Suprapubic skin (tissue), 4 donors: ENCODE measurements around the gene SYTL1. TPM values are rescaled to one million over a fixed set of nuclear protein-coding genes. Genes with fewer than 3 reads are reported as not detected.

ENCODE experiments used
- DNase-seq, 2 donors: peaks; one replicate each; pipeline ENCODE4 v3.0.0-alpha.2; 2019; ENCODE audit warnings: low spot score in 2 of 2
- H3K27ac ChIP-seq: fragments of 200-600 bp; sonication (generic); one replicate; pipeline ENCODE4 v1.5.1; 2019
- H3K27me3 ChIP-seq: fragments of 200-600 bp; sonication (generic); one replicate; pipeline ENCODE4 v1.5.1; 2019
- H3K36me3 ChIP-seq: fragments of 200-600 bp; sonication (generic); one replicate; pipeline ENCODE4 v1.5.1; 2019
- H3K4me1 ChIP-seq: fragments of 200-600 bp; sonication (generic); one replicate; pipeline ENCODE4 v1.5.1; 2019
- H3K4me3 ChIP-seq: fragments of 200-600 bp; sonication (generic); one replicate; pipeline ENCODE4 v1.5.1; 2019; ENCODE audit warnings: mild to moderate bottlenecking
- H3K9me3 ChIP-seq: fragments of 200-600 bp; sonication (generic); one replicate; pipeline ENCODE4 v1.5.1; 2019
- CTCF ChIP-seq, 2 donors: fragments of 200-600 bp in 1 of 2; fragments of 450-650 bp in 1 of 2; sonication (generic) in 1 of 2; IDR thresholded peaks; one replicate each; pipeline ENCODE4 v1.5.1; 2016 to 2019; ENCODE audit warnings: antibody characterized with exemption in 2 of 2, mild to moderate bottlenecking in 1 of 2, moderate library complexity in 1 of 2
- EP300 ChIP-seq: sonication (generic); formaldehyde crosslinking; IDR thresholded peaks from one replicate; pipeline ENCODE4 v1.6.1; 2017; ENCODE audit warnings: antibody characterized with exemption
- POLR2A ChIP-seq, 2 donors: fragments of 450-650 bp; IDR thresholded peaks; one replicate each; pipeline ENCODE4 v1.6.1; 2017; ENCODE audit warnings: antibody characterized with exemption in 2 of 2, mild to moderate bottlenecking in 2 of 2, moderate library complexity in 2 of 2
- POLR2AphosphoS5 ChIP-seq, 3 donors: sonication (generic); formaldehyde crosslinking; IDR thresholded peaks; one replicate each; pipeline ENCODE4 v1.6.1; 2017; ENCODE audit warnings: antibody characterized with exemption in 3 of 3
- WGBS: methylation state at CpG from one replicate; pipeline ENCODE4 v1.1.5; 2018; 5-methylcytosine and 5-hydroxymethylcytosine counted together
- total RNA-seq, 4 donors: library from RNA; depleted of rRNA; stranded (reverse); fragments of >200 nt; gene quantifications; one replicate each; pipeline ENCODE4 v1.1.0, GENCODE V29; 2016

Gene SYTL1
- total RNA-seq, 4 donors from 2014 or later, result 142 to 176 (median 168) TPM

GRCh38 chr1:27366113-27366410 lies 24.2 kb downstream of the SYTL1 start:
- TF ChIP-seq CTCF (IDR thresholded peaks at IDR 0.05), result no peak
- TF ChIP-seq POLR2A (IDR thresholded peaks at IDR 0.05), result no peak
- no peak for TF ChIP-seq POLR2AphosphoS5 (IDR thresholded peaks at IDR 0.05)
- no peak for TF ChIP-seq EP300
- Histone ChIP-seq H3K9me3 (no peaks in the 10 kb centered on the region), H3K27me3 (no peaks in the 10 kb centered on the region), H3K36me3 (peaks cover 36% of the 10 kb centered on the region), H3K27ac (peak overlapping the region; percentile 99), H3K4me3 (peak overlapping the region; percentile 60), H3K4me1 (peaks cover 48% of the 10 kb centered on the region)
- DNase-seq, result peak; percentile 94 to 95
- 1% methylated on average over 9 of the region's 30 CpGs for whole genome bisulfite sequencing

GRCh38 chr1:27366411-27367159 lies 24.8 kb downstream of the SYTL1 start, which contains the start of gene MAP3K6:
TSS of gene MAP3K6 (minus strand) at chr1:27366961. CDS start at chr1:27366597, 364 bp downstream.
- 1% methylated on average over 18 of the region's 67 CpGs for WGBS
- Histone ChIP-seq H3K27ac (peak within 1 kb of the TSS; percentile 99), H3K27me3 (no peaks in the 10 kb centered on the region), H3K4me3 (peak within 1 kb of the TSS; percentile 60), H3K9me3 (no peaks in the 10 kb centered on the region), H3K4me1 (peaks cover 48% of the 10 kb centered on the region), H3K36me3 (peaks cover 31% of the 10 kb centered on the region)
- peak; percentile 95 for DNase-seq
- TF ChIP-seq POLR2A (IDR thresholded peaks at IDR 0.05), result peak in 1 of 2 donors; percentile 43
- TF ChIP-seq EP300, result no peak
- peak in 1 of 2 donors; percentile 17 for TF ChIP-seq CTCF (IDR thresholded peaks at IDR 0.05)
- TF ChIP-seq POLR2AphosphoS5 (IDR thresholded peaks at IDR 0.05), result peak in 2 of 3 donors; percentile 66 to 80

- H3K4me1 ChIP-seq, result peaks cover 48% of the 10 kb centered on the region
- WGBS, result 0% methylated on average over 1 of the region's 8 CpGs
Measured at GRCh38 chr1:27367160-27367650, 25.4 kb downstream of the SYTL1 start.

GRCh38 chr1:27368869-27369582 lies 27.2 kb downstream of the SYTL1 start:
- Histone ChIP-seq H3K4me3 (no peak overlapping the region), H3K36me3 (peaks cover 6% of the 10 kb centered on the region), H3K27me3 (no peaks in the 10 kb centered on the region), H3K9me3 (no peaks in the 10 kb centered on the region), H3K4me1 (peaks cover 58% of the 10 kb centered on the region), H3K27ac (peak overlapping the region; percentile 67)
- no peak for DNase-seq
- 63% methylated on average over 13 of the region's 13 CpGs for WGBS
- TF ChIP-seq POLR2A (IDR thresholded peaks at IDR 0.05) (no peak), POLR2AphosphoS5 (IDR thresholded peaks at IDR 0.05) (no peak), CTCF (IDR thresholded peaks at IDR 0.05) (no peak), EP300 (no peak)

More at GRCh38 chr1:27367160-27367650, 25.4 kb downstream of the SYTL1 start:
- H3K4me3 ChIP-seq, result peak overlapping the region; percentile 60
- peaks cover 25% of the 10 kb centered on the region for H3K36me3 ChIP-seq
- no peaks in the 10 kb centered on the region for H3K27me3 ChIP-seq
- no peak for DNase-seq
- H3K9me3 ChIP-seq, result no peaks in the 10 kb centered on the region
- TF ChIP-seq POLR2AphosphoS5 (IDR thresholded peaks at IDR 0.05) (no peak), EP300 (no peak), CTCF (IDR thresholded peaks at IDR 0.05) (no peak), POLR2A (IDR thresholded peaks at IDR 0.05) (no peak)
- peak overlapping the region; percentile 99 for H3K27ac ChIP-seq
